ENCODE results near the gene SLC18A3.

DNA sequence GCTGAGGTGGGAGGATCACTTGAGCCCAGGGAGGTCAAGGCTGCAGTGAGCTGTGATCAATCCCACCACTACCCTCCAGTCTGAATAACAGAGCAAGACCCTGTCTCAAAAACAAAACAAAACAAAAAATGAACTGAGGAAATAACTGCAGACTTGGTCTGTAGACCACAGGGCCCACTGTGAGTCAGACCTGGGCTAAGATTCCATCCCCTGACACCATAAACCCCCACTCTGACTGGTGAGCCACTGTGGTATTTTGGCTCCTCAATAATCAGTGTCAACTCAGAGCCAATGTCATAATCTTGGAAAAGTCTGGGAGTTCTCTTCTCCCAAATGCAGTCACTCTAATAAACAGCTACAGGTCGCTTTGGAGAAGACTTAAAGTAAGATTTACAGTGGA is 47.2 kb upstream of the SLC18A3 start:
- TF ChIP-seq, protein P1, sequence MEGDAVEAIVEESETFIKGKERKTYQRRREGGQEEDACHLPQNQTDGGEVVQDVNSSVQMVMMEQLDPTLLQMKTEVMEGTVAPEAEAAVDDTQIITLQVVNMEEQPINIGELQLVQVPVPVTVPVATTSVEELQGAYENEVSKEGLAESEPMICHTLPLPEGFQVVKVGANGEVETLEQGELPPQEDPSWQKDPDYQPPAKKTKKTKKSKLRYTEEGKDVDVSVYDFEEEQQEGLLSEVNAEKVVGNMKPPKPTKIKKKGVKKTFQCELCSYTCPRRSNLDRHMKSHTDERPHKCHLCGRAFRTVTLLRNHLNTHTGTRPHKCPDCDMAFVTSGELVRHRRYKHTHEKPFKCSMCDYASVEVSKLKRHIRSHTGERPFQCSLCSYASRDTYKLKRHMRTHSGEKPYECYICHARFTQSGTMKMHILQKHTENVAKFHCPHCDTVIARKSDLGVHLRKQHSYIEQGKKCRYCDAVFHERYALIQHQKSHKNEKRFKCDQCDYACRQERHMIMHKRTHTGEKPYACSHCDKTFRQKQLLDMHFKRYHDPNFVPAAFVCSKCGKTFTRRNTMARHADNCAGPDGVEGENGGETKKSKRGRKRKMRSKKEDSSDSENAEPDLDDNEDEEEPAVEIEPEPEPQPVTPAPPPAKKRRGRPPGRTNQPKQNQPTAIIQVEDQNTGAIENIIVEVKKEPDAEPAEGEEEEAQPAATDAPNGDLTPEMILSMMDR (IDR thresholded peaks at IDR 0.05) = no peak
- TF ChIP-seq POLR2AphosphoS5 (IDR thresholded peaks at IDR 0.05) (no peak), POLR2A (IDR thresholded peaks at IDR 0.05) (no peak)
